HG02943 (cell line): ENCODE results near the gene SIRPB2.

Experiments
- ATAC-seq: cut with Tn5 transposase; IDR thresholded peaks from one replicate; pipeline ENCODE4 v1.9.1; 2021; ENCODE audit warnings: mild to moderate bottlenecking, low read depth, moderate library complexity; ENCODE audit not compliant: unreplicated experiment

SIRPB2 gene

GRCh38 chr20:1491281-1491840 is at the start of gene SIRPB2:
TSS of gene SIRPB2 (minus strand) at chr20:1491420. CDS start at chr20:1491359, 61 bp downstream.
- no peak for ATAC-seq

- ATAC-seq = no peak
Observed at GRCh38 chr20:1539816-1540419, 48.7 kb upstream of the SIRPB2 start.

- ATAC-seq = no peak
Observed at GRCh38 chr20:1538655-1539054, 47.4 kb upstream of the SIRPB2 start.

GRCh38 chr20:1537731-1538058 is 46.5 kb upstream of the SIRPB2 start:
- no peak for ATAC-seq

DNA sequence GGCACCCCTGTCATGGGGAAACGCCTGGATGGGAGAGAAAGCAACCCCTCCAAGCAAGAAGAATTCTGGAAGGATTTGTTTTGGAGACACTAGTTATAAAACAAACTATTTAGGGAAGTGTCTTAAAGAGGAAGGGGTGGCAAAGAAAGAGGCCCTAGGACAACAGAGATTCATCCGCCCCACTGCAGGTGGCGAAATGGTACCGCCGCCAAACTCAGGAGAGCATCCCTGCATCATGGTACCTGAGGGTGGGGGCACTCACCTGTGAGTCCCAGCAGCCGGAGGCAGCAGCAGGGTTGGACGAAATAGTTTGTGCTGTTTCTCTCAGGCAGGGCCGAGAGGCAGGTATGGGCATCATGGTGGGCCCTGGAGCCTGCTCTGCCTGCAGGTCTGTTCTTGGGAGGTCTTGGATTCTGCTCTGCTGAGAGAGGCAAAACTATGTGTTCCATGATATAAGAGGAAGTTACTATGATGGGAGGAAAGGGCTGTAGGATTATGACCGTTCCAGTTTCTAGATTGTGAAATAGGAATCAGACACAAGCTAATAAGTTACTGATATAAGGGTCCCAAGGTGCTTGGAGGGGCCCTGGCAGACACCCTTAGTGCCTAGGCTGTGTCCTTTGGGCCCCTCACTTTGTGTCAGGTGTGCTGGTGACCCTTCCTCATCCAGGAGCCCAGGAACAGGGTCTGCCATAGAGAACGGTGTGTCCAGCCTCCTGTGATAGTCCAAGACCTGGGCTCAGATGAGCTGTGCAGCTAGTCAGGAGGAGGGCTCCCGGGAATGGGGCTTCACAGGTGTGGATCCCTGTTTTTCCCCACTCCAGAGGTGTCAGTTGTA is 45.9 kb upstream of the SIRPB2 start:
- ATAC-seq = no peak

GRCh38 chr20:1535420-1536175 is 44.4 kb upstream of the SIRPB2 start:
- peak; percentile 90 for ATAC-seq

DNA sequence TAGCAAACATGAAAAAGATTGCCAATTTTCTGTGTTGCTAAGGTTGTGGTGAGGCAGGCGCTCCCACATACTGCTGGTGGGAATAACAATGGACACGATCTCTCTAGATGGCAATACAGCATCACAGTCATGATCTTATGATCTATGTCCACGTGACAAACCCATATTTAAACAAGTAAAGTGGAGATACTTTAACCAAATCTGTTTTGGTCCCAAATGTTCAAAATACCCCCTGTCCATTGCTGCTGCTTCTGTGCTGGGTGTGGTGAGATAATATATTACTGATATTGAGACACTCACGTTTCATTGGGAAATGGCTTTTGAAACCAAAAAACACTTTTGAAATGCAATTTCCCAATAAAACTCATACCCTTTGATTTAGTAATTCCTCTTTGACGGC is 43.3 kb upstream of the SIRPB2 start:
- no peak for ATAC-seq

GRCh38 chr20:1533059-1533458 is 41.8 kb upstream of the SIRPB2 start:
- no peak for ATAC-seq

DNA sequence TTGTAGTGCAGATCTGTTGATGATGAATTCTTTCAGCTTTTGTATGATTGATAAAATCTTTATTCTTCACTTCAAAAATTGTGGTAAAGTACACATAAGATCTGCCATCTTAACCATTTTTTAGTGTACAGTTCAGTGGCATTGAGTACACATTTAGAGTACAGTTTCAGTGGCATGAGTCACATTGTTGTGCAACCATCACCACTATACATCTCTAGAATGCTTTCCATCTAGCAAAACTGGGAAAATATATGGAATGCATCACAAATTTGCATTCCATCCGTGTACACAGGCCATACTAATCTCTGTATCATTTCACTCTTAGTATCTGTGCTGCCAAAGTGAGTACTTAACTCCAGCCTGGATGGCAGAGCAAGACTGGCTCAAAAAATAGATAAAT is 37.6 kb upstream of the SIRPB2 start:
- ATAC-seq = no peak

DNA sequence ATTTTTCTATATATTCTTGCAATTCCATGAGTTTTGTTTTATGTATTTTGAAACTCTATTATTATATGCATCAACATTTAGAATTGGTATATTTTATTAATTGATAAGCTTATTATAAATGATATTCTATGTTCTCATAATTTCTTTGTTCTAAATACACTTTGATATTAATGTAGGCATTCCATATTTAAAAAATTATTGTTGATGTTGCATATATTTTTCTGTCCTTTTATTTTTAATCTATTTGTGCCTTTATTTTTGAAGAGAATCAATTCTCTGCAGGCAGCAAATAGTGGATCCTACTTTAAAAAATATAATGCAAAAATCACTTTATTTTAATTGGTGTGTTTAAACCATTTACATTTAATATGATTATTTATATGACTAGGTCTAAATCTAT is 36.7 kb upstream of the SIRPB2 start:
- ATAC-seq = no peak

DNA sequence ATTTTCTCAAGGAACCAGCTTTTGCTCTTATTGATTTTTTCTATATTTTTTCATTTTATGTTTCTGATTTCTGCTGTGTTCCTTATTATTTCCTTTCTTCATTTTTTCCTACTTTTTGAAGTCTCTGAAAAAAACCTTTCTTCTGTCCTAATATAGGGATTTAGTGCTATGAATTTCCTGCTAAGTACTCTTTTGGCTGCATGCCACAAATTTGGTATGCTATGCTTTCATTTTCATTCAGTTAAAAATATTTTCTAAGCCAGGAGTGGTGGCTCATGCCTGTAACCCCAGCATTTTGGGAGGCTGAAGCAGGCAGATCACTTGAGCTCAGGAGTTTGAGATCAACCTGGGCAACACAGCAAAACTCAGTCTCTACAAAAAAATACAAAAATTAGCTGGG is 35.7 kb upstream of the SIRPB2 start:
- ATAC-seq = no peak

DNA sequence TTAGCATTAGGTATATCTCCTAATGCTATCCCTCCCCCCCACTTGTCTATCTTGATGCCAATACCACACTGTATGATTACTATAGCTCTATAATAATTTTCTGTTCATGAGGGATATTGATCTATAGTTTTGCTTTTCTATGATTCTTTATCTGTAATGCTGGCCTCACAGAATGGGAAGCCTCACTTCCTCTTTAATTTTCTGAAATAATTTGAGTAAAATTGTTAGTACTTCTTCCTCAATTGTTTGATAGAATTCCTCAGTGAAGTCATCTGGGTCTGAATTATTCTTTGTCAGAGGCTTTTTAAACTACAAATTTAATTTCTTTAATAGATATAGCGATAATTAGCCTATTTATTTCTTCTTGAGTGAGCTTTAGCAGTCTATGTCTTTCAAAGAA is 35.1 kb upstream of the SIRPB2 start:
- no peak for ATAC-seq

DNA sequence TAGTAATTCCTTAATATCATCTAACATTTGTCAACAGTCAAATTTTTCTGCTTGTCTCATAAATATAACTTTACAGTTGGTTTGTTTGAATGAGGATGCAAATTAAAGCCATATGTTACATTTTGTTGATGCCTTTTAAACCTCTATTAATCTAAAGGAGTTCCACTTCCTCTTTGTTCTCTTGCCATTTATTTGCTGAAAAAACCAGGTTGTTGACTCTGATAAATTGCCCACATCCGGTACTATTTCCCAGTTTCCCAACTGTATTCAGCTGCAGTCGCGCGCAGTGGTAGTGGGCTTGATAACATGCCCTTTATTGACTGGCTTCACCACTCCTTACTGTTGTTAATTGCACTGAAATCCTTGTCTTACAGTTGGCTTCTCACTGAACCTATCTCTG is 32.8 kb upstream of the SIRPB2 start:
- no peak for ATAC-seq

- ATAC-seq = no peak
Observed at GRCh38 chr20:1517010-1517409, 25.8 kb upstream of the SIRPB2 start.

GRCh38 chr20:1513801-1514200 is 22.6 kb upstream of the SIRPB2 start:
- ATAC-seq = no peak

GRCh38 chr20:1509237-1509636 is 18.0 kb upstream of the SIRPB2 start:
- ATAC-seq = no peak

- no peak for ATAC-seq
Observed at GRCh38 chr20:1508574-1508973, 17.4 kb upstream of the SIRPB2 start.

- ATAC-seq = no peak
Observed at GRCh38 chr20:1507276-1507675, 16.1 kb upstream of the SIRPB2 start.

- no peak for ATAC-seq
Observed at GRCh38 chr20:1505871-1506270, 14.7 kb upstream of the SIRPB2 start.

GRCh38 chr20:1505361-1505760 is 14.1 kb upstream of the SIRPB2 start:
- ATAC-seq = no peak

DNA sequence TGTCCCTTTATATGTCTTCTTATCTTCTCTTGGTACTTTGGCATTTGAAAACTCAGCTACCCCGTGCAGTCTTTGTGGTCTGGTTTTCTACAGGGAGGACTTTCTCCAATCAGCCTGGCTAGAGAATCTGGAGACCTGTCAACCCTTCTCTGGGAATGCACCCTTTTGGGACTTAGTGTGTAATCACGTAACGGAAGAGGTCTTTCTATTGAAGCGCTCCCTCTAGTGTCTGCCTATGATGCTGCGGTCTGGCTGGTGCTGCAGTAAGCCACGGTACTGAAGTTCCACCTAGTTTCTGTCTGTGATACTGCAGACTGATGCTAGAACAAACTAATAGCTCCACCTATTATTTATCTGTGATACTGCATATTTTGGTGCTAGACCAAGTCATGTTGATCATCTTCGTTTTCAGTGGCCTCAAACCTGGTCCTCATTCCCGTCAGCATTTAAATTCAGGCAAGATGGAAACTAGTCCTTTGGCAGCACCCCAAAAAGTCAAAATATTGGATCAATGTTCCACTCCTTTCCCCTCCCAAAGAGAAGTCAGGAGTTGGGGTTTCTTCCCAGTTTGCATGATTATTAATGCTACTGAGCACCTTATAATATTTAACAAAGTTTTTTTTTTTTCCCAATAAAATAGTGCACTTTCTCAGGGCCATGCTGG is 12.5 kb upstream of the SIRPB2 start:
- peak; percentile 88 for ATAC-seq
